ENCODE results near the gene ZMAT3.
A peak's percentile ranks its signal among the peaks of the same experiment; 100 is the strongest.
"Not testable (repeated sequence)": the region's sequence is repeated elsewhere in the genome, so short reads cannot be mapped to it uniquely, and the experiment has no call there.

Gene ZMAT3

DNA sequence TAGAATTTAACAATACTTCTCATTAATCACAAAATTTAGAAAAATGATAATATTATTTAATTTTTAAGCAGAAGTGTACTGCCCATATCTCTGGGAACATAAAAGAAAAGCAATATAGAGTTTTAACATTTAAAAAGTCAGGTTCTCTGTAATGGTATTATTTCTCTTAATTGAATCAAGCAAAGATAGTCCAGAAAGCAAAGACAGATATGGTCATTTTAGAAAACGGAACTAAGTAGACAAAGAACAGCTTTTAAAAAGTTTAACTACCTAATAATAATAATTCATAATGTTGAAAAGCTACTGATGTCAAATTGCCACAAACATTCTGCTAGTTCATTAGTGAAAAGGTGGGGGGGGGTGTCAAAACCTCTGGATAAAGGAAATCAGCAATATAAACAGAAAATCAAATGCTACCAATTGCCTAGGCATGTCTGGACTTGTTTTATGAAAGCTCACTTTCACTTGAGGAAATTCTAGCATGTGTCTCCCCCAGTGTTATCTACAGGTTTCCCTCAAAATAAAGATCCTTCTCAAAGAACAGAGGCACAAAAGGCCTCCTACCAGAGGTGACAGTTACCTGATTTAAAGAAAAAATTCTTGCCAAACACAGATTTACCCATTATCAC is 1.7 kb downstream of the ZMAT3 start:
- FAIRE-seq (no peak), DNase-seq (ENCODE audit: insufficient read length, low spot score) (no peak)
- TF ChIP-seq POLR2A (IDR thresholded peaks at IDR 0.05; ENCODE audit: low read depth, low read length) (0 out of 2 replicates have a peak, but pooled peaks have one; percentile 40), TAF1 (IDR thresholded peaks at IDR 0.05; ENCODE audit: low read depth, low read length) (no peak)

DNA sequence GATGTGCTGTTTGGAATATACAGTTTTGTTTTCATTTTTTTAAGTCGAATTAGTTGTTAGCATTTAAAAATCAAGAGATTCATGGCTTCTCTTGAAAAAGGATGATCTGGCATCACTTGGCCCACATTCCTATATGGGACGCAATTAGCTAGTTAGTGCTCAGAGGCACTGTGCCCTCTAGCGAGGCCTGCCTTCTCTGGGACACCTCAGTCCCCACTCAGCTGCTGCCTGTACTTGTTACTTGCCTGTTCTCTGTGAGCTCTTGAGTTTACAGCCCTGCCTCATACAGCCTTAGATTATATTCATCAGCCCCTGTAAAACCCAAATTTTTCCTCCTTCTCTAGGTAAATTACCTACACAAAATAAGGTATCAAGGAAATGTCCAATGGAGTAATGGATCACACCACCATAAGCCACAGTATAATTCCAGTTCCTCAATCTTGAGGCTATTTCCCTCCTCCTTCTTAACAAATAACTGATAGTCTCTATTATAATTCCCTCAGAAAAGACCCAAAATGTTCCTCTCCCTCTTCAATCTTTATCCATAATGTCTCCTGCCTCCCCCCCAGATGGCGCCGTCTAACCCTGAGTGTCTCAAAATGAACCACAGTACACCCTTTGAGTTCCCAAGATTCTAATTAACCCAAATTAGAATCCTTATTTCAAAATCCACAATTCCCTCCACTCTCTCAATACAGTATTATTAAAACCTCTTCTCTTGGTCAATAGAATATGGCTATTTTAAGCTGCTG is 2.7 kb downstream of the ZMAT3 start:
- FAIRE-seq (no peak), DNase-seq (ENCODE audit: insufficient read length, low spot score) (no peak)
- TF ChIP-seq PAX5 (IDR thresholded peaks at IDR 0.05; ENCODE audit: insufficient read depth, low read length, severe bottlenecking) (no peak), TAF1 (IDR thresholded peaks at IDR 0.05; ENCODE audit: low read depth, low read length) (no peak), POU2F2 (IDR thresholded peaks at IDR 0.05; ENCODE audit: low read depth, low read length) (no peak), SPI1 (IDR thresholded peaks at IDR 0.05; ENCODE audit: low read depth, low read length) (0 out of 2 replicates have a peak, but pooled peaks have one; percentile 5), POLR2AphosphoS5 (IDR thresholded peaks at IDR 0.05; ENCODE audit: low read depth, low read length) (no peak), POLR2A (IDR thresholded peaks at IDR 0.05; ENCODE audit: low read depth, low read length) (no peak)

DNA sequence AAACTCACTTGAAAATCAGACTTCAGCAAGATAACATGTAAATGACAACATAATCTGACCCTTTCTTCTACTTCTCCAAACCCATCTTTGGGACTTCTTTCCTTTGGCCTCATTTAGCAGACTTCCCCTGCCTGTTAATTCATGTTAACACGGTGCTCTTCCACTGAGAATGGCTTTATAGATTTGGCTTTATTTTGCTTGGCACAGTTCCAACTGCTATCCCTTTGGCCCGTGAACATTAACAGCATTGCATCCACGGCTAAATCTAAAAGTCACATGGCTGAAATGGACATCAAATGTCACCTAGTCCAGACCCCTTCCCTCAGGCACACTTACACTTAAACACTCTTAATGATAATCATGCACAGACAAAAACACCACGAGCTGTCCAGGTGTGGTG is 3.8 kb downstream of the ZMAT3 start:
- FAIRE-seq (no peak), DNase-seq (ENCODE audit: insufficient read length, low spot score) (no peak)
- no peak for TF ChIP-seq POLR2A (IDR thresholded peaks at IDR 0.05; ENCODE audit: low read depth, low read length)

DNA sequence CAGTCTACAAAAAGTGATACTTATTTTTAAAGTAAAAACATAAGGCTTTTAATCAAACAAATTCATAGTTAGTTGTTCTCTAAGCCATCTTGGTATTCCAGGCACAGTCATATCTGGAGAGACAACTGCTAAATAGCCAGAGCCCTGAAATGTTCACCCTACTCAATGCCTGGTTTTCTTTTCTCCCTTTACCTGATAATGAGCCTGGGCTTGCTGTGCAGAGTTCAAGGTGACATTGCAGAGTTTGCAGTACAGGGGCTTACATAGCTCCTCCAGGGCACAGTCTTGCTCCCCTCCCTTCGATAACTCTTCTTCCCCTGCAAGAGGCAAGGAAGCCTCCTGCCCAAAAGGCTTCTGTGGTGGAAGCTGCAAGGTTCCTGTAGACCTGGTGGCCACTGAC is 4.3 kb downstream of the ZMAT3 start:
- DNase-seq (ENCODE audit: insufficient read length, low spot score) (no peak), FAIRE-seq (no peak)
- no peak for TF ChIP-seq POLR2A (IDR thresholded peaks at IDR 0.05; ENCODE audit: low read depth, low read length)
- no peak for TF ChIP-seq PAX5 (IDR thresholded peaks at IDR 0.05; ENCODE audit: insufficient read depth, low read length, severe bottlenecking)
- TF ChIP-seq SPI1 (IDR thresholded peaks at IDR 0.05; ENCODE audit: low read depth, low read length) = no peak
- TF ChIP-seq POU2F2 (IDR thresholded peaks at IDR 0.05; ENCODE audit: low read depth, low read length) = no peak
- no peak for TF ChIP-seq TAF1 (IDR thresholded peaks at IDR 0.05; ENCODE audit: low read depth, low read length)
- TF ChIP-seq POLR2AphosphoS5 (IDR thresholded peaks at IDR 0.05; ENCODE audit: low read depth, low read length) = no peak

- DNase-seq (ENCODE audit: insufficient read length, low spot score) (no peak), FAIRE-seq (peak; percentile 9)
- TF ChIP-seq PAX5 (IDR thresholded peaks at IDR 0.05; ENCODE audit: insufficient read depth, low read length, severe bottlenecking) (no peak), TAF1 (IDR thresholded peaks at IDR 0.05; ENCODE audit: low read depth, low read length) (no peak), POU2F2 (IDR thresholded peaks at IDR 0.05; ENCODE audit: low read depth, low read length) (no peak), POLR2AphosphoS5 (IDR thresholded peaks at IDR 0.05; ENCODE audit: low read depth, low read length) (no peak), SPI1 (IDR thresholded peaks at IDR 0.05; ENCODE audit: low read depth, low read length) (no peak), POLR2A (IDR thresholded peaks at IDR 0.05; ENCODE audit: low read depth, low read length) (no peak)
Observed at GRCh38 chr3:179063945-179064560, 7.6 kb downstream of the ZMAT3 start.

DNA sequence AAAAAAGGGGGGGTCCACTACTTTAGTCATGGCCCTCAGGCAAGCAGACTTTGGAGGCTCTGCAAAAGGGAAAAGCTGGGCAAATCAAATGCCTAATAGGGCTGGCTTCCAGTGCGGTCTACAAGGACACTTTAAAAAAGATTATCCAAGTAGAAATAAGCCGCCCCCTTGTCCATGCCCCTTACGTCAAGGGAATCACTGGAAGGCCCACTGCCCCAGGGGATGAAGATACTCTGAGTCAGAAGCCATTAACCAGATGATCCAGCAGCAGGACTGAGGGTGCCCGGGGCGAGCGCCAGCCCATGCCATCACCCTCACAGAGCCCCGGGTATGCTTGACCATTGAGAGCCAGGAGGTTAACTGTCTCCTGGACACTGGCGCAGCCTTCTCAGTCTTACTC is 15.3 kb downstream of the ZMAT3 start:
- DNase-seq (ENCODE audit: insufficient read length, low spot score) = no peak
- TF ChIP-seq SPI1 (IDR thresholded peaks at IDR 0.05; ENCODE audit: low read depth, low read length) (no peak), POLR2AphosphoS5 (IDR thresholded peaks at IDR 0.05; ENCODE audit: low read depth, low read length) (no peak), TAF1 (IDR thresholded peaks at IDR 0.05; ENCODE audit: low read depth, low read length) (no peak)
- FAIRE-seq = no peak

DNA sequence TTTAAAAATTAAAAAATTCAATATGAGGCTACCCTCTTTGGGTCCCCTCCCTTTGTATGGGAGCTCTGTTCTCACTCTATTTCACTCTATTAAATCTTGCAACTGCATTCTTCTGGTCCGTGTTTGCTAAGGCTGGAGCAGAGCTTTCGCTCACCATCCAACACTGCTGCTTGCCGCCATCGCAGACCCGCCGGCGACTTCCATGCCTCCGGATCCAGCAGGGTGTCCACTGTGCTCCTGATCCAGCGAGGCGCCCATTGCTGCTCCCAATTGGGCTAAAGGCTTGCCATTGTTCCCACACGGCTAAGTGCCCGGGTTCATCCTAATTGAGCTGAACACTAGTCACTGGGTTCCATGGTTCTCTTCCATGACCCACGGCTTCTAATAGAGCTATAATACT is 17.0 kb downstream of the ZMAT3 start:
- FAIRE-seq = not testable (repeated sequence)

GRCh38 chr3:179046497-179047353 is 24.9 kb downstream of the ZMAT3 start:
- DNase-seq (ENCODE audit: insufficient read length, low spot score) (no peak), FAIRE-seq (no peak)
- TF ChIP-seq TAF1 (IDR thresholded peaks at IDR 0.05; ENCODE audit: low read depth, low read length) (no peak; the same call in 1 of the 2 replicates), PAX5 (IDR thresholded peaks at IDR 0.05; ENCODE audit: insufficient read depth, low read length, severe bottlenecking) (no peak), SPI1 (IDR thresholded peaks at IDR 0.05; ENCODE audit: low read depth, low read length) (peak; percentile 79), POLR2AphosphoS5 (IDR thresholded peaks at IDR 0.05; ENCODE audit: low read depth, low read length) (no peak), POLR2A (IDR thresholded peaks at IDR 0.05; ENCODE audit: low read depth, low read length) (no peak), POU2F2 (IDR thresholded peaks at IDR 0.05; ENCODE audit: low read depth, low read length) (0 out of 2 replicates have a peak, but pooled peaks have one; percentile 45)

More for the DNA sequence above, 17.0 kb downstream of the ZMAT3 start:
- not testable (repeated sequence) for DNase-seq (ENCODE audit: insufficient read length, low spot score)

GRCh38 chr3:179045719-179046402 is 25.7 kb downstream of the ZMAT3 start:
- TF ChIP-seq POLR2AphosphoS5 (IDR thresholded peaks at IDR 0.05; ENCODE audit: low read depth, low read length) (no peak), SPI1 (IDR thresholded peaks at IDR 0.05; ENCODE audit: low read depth, low read length) (peak; percentile 77)
- FAIRE-seq (peak; percentile 90), DNase-seq (ENCODE audit: insufficient read length, low spot score) (no peak)

DNA sequence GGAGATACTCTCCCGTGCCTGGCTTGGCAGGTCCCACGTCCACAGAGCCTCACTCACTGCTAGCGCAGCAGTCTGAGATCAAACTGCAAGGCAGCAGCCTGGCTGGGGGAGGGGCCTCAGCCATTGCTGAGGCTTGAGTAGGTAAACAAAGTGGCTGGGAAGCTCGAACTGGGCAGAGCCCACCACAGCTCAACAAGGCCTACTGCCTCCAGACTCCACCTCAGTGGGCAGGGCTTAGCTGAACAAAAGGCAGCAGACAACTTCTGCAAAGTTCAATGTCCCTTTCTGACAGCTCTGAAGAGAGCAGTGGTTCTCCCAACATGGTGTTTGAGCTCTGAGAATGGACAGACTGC is 32.7 kb downstream of the ZMAT3 start:
- DNase-seq (ENCODE audit: insufficient read length, low spot score); FAIRE-seq: not testable (repeated sequence)

All from GM12891 (cell line).